HG03378 (cell line): Measurements from ENCODE around the gene AGAP1.

Source experiments
- ATAC-seq: cut with Tn5 transposase; IDR thresholded peaks from one replicate; pipeline ENCODE4 v1.9.1; 2021; ENCODE audit warnings: mild to moderate bottlenecking, moderate library complexity; ENCODE audit not compliant: unreplicated experiment

Gene AGAP1

GRCh38 chr2:235546436-235546835 lies 52.6 kb downstream of the AGAP1 start:
- no peak for ATAC-seq

DNA sequence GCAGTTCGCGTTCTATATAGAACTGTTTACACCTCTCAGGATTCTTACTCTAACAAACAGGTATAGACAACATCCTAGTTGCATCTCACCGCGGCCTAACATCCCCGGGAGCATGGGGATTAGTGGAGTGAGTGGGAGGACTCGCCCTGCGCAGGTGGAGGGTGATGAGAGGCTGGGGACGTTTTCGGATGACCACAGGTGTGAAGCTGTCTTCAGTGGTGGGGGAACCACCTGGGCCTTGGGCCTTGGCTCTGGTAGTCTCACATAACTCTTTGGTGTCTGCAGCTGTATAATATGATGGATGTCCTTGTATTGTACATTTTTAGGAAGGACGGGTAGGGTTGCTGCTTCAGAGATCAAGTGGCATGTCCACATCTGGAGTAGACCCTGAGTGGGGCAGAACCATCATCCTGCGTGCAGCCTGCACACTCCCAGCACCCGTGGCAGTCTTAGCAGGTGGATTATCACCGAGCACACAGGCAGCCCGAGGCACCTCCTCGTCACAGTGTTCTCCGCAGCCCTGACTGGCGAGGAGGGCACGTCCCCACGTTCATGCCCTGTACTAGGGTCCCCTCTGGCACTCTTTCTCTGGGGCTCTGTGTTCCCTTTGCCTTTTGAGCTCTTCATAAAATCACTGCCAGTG lies 56.0 kb downstream of the AGAP1 start:
- ATAC-seq: no peak

- ATAC-seq: no peak
These were observed 56.5 kb downstream of the AGAP1 start for GRCh38 chr2:235550378-235550760.

- ATAC-seq: no peak
These were observed 57.1 kb downstream of the AGAP1 start for GRCh38 chr2:235550946-235551345.

- ATAC-seq: no peak
These were observed 58.1 kb downstream of the AGAP1 start for GRCh38 chr2:235551965-235552364.

- no peak for ATAC-seq
These were observed 58.8 kb downstream of the AGAP1 start for GRCh38 chr2:235552671-235553070.

- ATAC-seq: no peak
These were observed 59.4 kb downstream of the AGAP1 start for GRCh38 chr2:235553291-235553690.

- no peak for ATAC-seq
These were observed 59.9 kb downstream of the AGAP1 start for GRCh38 chr2:235553696-235554100.

DNA sequence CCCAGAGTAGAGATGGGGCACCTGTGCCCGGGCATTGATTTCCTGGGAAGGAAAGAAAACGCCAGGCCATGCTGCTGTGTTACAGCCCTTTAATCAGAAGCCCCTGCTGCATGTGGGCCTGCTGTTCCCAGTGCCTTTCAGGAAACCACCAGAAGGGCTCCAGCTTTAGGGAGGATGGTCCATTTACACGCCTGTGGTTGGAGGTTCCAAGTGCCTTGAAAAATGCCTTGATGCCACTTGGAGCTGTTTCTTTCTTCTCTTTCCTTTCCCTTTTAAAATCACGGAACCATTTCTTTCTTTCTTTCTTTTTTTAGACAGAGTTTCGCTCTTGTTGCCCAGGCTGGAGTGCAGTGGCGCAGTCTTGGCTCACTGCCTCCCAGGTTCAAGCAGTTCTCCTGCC lies 60.5 kb downstream of the AGAP1 start:
- no peak for ATAC-seq

GRCh38 chr2:235554936-235555335 lies 61.1 kb downstream of the AGAP1 start:
- ATAC-seq: no peak

DNA sequence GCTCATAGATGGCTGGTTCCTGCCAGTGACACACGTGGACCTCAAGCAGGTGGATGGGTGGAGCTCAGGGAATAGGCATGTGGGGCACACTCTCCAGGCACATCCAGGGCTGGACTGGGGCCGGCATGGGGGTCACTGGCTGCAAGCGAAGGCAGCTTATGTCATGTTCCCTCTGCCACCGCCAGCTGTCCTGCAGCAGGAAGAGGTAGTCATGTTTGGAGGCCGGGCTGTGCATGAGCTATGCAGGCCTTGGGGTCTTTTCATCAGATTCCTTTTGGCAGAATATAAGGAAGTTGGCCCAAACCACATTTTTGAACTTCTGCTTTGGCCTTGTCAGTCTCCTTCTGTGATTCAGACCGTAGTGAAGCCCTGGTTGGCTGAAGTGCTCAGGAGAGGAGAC lies 61.5 kb downstream of the AGAP1 start:
- no peak for ATAC-seq

- ATAC-seq: no peak
These were observed 62.2 kb downstream of the AGAP1 start for GRCh38 chr2:235556086-235556485.

- ATAC-seq: no peak
These were observed 63.1 kb downstream of the AGAP1 start for GRCh38 chr2:235556901-235557300.

GRCh38 chr2:235557903-235558302 lies 64.1 kb downstream of the AGAP1 start:
- ATAC-seq: no peak

DNA sequence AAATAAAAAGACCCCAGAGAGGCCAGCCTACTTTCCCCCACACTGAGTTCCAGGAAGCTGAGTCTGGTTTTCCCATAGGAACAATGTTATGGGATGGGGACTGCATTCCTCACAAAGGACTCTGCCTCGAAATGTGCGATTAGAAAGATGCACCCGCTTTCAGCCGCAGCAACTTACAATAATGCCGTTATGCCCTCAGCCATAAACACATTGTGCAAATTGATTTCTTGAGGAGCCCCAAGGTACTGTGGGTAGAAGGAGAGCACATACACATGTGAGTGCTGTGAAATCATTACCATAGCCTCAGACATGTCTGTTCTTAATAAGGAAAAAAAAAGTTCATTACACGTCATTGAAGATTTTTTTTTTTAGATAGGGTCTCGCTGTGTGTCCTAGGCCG lies 64.7 kb downstream of the AGAP1 start:
- ATAC-seq: no peak

DNA sequence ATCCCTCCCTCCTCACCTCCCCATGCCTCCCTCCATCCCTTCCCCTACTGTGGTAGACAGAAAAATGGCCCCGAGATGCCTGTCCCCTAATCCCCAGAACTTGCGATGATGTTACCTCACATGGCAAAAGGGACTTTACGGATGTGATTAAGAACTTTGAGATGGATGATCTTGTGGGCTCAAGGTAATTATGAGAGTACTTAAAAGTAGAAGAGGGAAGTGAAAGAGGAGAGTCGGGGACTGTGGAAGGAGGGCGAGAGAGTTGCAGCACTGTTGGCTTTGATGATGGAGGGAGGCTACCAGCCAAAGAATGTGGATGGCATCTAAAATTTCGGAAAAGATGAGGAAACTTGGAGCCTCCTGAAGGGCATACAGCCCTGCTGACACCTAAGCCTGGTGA lies 66.5 kb downstream of the AGAP1 start:
- no peak for ATAC-seq

DNA sequence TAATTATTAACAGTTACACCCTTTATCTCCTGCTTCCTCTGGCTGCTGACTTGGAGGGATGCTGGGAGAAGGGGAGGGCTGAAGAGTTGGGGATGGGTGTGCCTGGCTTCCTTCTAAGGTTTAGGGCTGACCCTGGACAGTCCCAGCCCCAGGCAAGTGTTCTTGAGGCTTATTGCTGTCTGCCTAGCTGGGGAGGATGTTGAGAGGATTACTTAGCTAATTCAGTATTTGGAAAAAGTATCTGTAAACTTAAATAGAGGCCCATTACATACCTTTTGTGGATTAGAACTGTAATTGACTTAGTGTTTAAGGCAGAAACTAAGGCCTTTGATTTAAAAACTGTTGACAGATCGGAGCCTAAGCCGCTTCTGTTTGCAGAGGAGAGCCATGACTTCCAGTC lies 67.6 kb downstream of the AGAP1 start:
- ATAC-seq: no peak

- no peak for ATAC-seq
These were observed 68.4 kb downstream of the AGAP1 start for GRCh38 chr2:235562065-235562747.

DNA sequence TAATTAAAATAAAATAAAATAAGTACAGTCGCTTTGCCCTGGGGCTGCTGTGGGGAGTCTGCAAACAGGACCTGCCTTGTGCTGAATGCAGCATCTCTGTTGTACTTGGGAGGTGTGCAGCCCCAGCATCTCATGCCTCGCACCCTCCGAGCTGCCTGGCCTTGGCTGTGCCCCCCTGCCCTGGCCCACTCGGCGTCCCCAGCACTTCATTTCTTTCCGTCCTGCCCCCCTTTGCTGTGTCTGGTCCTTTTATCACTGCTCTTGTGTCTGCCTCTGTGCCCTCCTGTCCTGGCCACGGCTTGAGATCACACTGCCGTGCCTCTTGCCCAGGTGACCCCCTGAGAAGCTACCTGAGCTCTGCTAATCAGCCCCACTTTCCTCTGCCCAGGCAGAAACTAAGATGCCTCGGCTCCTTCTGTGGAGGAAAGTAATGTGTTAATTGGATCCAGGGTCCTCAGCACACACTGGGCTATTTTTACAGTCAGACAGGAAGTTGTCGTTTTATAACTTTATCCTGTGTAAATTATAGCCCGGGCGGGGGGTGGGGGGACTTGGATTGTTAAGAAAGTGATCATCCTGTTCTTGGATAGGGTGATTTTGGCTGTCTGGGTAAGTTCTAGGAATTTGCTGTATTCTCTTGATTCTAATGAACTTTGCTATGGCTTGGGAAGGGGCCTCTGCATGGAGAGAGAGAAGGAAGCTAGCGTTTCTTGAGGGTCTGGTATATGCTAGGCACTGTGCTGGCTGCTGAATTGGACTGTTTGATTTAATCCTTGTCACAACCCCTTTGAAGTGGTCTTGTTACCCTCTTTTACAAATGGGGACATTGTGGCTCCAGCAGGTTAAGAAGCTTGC lies 69.4 kb downstream of the AGAP1 start:
- no peak for ATAC-seq

- ATAC-seq: no peak
These were observed 70.2 kb downstream of the AGAP1 start for GRCh38 chr2:235564066-235564465.

DNA sequence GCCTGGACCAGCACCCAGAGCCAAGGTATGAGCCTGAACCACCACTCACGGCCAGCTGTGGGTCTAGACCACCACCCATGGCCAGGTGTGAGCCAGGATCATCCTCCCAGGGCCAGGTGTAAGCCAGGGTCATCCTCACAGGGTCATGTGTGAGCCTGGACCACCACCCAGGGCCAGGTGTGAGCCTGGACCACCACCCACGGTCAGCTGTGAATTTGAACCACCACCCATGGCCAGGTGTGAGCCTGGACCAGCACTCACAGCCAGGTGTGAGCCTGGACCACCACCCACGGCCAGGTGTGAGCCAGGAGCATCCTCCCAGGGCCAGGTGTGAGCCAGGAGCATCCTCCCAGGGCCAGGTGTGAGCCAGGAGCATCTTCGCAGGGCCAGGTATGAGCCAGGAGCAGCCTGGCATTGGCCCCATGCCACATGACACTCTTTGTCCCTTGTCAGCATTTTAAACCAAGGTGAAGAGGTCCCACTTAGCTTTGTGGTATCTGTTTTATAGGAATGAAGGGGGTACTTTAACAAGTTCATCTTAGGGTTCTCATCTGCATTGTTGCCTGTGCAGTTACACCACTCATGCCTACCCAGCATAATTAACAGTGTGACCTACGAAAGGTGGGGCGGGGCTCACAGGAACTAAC lies 71.2 kb downstream of the AGAP1 start:
- ATAC-seq: no peak
